Astrocyte (in vitro differentiated cells and primary cell): ENCODE data around the gene TBL1XR1.

Experiments used
- CTCF ChIP-seq: IDR thresholded peaks from 2 replicates; pipeline ENCODE4 v1.5.1; 2011; ENCODE audit warnings: low read depth, mild to moderate bottlenecking, inconsistent platforms, low read length, moderate library complexity; ENCODE audit not compliant: insufficient read depth
- EZH2 ChIP-seq: IDR thresholded peaks from 2 replicates; pipeline ENCODE4 v1.6.1; 2012; ENCODE audit warnings: mild to moderate bottlenecking, low read length, inconsistent platforms; ENCODE audit not compliant: insufficient read depth

GRCh38 chr3:177133860-177134815 lies 63.1 kb downstream of the TBL1XR1 start:
- no peak for TF ChIP-seq CTCF
- no peak for TF ChIP-seq EZH2
